Activated CD4-positive, alpha-beta T cell treated with anti-CD3 and anti-CD28 coated beads, Interleukin-2, Interleukin-4, amounts not matched to agents 100 ng/mL and 50 ng/mL, durations not matched to agents 16 hours and 8 hours (primary cell): ENCODE data around the gene SART3.
A peak's percentile ranks its signal among the peaks of the same experiment; 100 is the strongest.

Source experiments
- DNase-seq: peaks from one replicate; pipeline ENCODE4 v3.0.0-alpha.2; 2020; ENCODE audit warnings: low spot score

The SART3 gene

DNA sequence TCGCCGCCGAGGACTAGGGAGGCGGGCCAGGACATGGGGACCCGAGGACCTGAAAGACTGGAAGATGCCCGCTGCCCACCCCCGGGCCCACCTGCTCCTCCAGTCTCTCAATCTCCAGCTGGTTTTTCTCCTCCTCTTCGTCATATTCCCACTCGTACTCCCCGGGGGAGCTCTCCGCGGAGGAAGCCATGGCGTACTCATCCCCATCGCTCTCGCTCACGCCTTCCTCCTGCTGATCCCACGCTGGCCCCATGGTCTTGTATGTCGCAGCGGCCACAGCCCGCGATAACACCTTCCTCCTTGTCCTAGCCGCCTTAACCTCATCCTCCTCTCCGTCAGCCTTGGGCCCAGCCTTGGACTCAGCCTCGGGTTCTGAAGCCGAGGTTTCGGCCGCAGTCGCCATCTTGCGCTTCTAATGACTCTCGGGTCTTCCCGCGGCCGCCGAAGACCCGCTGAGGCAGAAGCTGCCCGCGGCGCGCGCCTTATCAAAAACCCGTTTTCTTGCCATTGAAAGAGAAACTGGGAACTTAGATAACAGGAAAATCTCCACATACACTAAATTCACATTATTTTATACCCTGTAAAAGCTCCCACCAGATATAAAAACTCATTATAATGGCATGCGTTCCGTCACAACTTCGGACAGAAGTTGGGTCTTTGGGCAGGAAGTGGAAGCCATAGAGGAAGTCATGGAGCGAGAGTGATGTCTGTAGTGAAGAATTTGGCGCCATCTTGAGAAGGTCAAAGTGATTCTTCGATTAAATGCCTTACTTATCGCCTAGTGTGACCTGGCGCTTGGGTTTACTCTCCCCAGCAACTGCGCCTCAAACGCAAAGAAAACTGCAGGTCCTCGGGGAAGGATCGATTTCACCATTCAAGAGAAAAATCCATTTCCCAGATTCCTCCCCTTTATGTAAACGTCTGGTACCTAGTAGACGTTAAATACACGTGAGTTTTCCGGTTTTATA, at the start of gene SART3:
Gene SART3, minus strand, starts transcription at position 422 of the 968 bp plus-strand sequence. Its CDS starts 19 bp downstream, at position 403.
- DNase-seq: peak; percentile 86

DNA sequence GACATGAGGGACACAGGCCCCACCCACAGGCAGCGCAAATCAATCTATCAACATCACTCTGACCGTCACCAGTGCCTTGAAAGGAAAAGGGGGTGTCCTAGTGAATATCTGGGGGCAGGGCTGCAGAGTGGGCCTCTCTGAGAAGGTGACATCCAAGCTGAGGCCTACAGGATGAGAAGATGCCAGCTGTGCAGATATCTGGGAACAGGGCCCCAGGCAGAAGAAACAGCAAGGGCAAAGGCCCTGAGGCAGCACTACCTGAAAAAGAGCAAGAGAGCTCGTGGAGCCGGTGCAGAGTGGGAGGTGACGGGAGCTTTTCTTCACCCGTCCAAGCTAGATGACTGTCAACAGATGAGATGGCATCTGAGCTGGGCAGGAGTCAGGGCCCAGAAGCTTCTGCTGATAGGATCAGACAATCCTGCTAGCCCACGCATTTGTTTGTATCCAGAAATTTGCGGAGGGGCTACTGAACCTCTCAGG, 49.4 kb upstream of the SART3 start:
- no peak for DNase-seq

DNA sequence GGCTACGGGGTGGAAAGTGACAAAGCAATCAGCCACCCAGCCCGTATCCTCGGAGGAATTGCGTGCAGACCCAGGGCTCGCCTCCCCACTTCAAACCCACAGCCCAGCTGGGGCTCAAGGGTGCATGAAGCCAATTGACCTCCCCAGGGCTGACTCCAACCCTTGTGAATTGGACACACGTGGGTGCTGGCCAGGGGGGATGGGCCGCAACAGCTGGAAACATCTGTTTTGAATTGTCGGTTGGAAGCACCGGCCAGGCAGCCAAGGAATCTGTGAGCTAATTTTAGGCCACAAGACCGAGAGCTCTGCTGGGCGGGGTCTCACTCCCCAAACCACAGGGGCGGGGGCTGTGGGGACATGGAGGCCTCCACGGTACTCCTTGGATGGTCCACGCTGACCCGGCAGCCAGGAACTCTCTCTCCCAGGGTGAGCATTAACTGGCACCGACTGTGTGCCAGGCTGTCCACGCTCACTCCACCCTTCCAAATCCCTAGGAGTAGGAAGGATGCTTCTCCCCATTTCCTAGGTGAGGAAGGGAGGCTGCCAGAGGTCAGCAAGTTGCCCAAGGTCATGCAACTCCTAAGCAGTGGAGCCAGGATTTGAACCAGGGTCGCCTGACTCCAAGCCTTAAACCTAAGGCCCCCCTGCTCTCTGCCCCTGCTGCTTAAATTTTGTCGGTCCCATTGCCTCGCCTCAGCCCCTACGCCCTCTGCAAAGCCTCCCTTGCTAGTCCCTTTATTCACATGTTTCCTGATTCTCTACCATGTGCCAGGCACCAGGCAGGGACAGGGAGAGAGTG, 48.8 kb upstream of the SART3 start:
- DNase-seq: no peak

DNA sequence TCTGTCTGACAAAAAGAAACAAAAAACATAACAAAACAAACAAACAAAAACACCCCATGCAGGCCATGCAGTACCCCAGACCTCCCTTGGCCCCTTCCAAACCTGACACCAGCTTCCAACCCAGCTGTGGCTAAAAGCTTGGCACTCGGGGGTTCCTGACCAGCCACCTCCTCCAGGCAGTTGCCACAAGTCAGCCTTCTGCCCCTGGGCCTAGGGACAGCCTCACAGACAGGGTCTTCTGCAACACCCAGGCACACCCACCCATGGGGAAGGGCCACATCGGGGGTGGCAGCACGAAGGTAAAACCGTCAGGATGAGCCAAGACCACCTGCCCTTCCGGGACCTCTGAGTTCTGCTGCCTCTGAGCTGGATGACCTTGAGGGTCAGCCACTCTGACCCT, 47.6 kb upstream of the SART3 start:
- DNase-seq: no peak

- DNase-seq: no peak
Observed at GRCh38 chr12:108607981-108608600, 47.1 kb upstream of the SART3 start.

DNA sequence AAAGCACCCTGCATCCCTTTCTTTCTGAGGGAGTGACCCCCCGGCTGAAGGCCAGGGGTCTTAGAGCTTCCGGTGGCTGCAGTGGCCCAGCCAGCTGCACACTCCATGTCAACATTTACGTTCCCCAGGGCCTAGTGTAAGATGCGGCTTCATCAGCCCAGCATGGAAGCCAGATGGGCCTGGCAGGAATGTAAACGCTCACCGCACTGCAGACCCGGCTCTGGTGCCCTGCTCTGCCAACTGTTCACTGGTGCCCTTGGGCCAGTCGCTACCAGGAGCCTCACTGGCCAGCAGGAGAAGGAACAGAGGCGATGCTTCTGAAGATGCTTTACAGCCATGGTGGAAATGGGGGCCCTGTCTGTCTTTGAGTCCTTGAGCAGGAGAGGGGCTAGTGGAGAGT, 45.5 kb upstream of the SART3 start:
- no peak for DNase-seq

DNA sequence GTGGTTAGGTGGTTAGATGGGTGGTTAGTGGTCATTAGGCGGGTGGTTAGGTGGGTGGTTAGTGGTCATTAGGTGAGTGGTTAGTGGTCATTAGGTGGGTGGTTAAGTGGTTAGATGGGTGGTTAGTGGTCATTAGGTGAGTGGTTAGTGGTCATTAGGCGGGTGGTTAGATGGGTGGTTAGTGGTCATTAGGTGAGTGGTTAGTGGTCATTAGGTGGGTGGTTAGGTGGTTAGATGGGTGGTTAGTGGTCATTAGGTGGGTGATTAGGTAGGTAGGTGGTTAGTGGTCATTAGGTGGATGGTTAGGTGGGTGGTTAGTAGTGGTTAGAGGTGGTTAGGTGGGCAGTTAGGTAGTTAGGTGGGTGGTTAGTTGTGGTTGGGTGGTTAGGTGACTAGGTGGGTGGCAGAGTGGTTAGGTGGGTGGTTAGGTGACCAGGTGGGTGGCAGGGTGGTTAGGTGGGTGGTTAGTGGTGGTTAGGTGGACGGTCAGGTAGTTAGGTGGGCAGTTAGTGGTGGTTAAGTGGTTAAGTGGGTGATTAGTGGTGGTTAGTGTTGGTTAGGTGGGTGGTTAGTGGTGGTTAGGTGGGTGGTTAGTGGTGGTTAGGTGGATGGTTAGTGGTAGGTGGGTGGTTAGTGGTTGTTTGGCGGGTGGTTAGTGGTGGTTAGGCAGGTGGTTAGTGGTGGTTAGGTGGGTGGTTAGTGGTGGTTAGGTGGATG, 44.9 kb upstream of the SART3 start:
- no peak for DNase-seq

GRCh38 chr12:108605000-108605689, 44.2 kb upstream of the SART3 start:
- no peak for DNase-seq

- DNase-seq: no peak
Observed at GRCh38 chr12:108604208-108604941, 43.4 kb upstream of the SART3 start.

GRCh38 chr12:108603743-108604142, 42.8 kb upstream of the SART3 start:
- DNase-seq: no peak

GRCh38 chr12:108602976-108603704, 42.2 kb upstream of the SART3 start:
- no peak for DNase-seq

DNA sequence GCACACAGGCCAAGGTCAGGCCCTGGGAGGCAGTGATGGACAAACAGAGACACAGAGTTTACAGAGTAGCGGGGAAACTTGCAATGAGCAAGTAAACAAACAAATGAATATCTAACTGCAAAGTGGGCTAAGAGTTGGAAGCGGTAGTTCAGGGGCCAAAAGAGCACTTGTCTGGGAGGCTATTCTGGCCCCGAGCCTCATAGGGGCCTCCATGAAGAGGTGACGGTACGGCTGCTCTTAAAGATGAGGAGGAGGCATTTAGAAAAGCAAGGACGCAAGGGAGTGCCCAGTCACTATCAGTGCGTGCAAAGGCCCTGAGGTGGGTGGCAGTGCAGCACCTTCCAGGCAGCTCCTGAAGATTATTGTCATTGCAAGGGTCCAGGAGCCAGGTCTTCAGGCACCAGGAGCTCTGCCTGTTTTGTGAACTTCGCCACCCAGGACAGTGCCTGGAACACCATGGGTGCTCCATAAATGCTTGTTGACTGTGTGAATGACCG, 41.3 kb upstream of the SART3 start:
- no peak for DNase-seq

- DNase-seq: no peak
Observed at GRCh38 chr12:108600702-108601007, 39.7 kb upstream of the SART3 start.

- no peak for DNase-seq
Observed at GRCh38 chr12:108599948-108600701, 39.2 kb upstream of the SART3 start.

DNA sequence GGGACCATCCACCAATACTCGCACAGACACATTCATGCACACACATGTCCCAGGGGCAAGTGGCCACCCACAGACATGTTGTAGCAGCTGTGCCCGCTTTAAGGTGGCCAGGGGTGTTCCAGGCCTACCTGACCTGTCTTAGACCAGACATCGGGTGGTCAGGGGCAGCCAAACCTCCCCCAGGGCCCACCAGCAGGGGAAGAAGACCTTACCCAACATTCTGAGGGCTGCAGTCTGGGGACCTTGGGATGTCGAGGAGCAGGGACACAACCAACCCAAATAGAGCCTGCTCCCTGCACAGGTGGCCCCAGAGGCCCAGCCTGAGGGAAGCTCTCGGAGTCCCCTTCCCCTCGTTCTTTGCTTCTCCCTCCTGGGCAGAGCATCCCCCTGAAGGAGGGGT, 38.6 kb upstream of the SART3 start:
- no peak for DNase-seq

- DNase-seq: no peak
Observed at GRCh38 chr12:108598553-108599250, 37.7 kb upstream of the SART3 start.

DNA sequence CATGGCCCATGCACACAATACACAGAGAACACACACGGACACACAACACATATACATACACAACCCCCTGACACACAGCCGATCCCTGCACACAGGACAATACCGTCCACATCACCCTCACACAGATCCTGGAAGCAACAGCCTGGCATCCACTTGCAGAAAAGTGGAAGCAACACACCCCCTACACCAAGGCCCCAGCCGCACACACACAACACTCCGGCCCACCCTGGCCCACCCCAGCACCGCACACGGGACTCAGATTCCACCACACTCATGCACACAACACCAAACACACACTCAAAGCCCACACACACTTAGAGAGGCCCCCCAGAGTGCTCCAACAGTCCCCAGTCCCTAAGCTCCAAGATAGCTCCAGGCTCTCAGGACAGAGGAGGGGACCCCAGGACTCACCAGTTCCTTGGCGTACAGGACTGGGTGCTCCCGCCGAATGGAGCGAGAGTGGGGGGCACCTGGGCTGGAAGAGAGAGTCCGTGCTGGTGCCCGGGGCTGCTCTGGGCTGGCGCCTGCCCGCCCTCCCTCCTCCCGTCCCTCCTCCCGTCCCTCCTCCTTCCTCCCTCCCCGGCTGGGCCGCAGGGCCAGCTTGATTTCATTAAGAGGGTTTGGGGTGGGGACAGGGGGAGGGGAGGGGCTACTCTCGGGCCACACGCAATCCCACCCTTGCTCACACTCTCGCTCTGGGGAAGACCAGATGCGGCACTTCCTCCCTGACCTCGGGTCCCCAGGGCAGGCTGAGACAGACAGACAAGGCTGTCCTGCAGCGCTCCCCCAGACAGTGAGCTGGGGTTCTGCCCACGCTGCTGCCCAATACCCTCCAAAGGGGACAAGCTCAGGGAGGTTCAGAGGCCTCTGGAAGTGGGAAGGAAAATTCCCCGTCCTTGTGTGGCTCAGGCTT, 36.8 kb upstream of the SART3 start, which contains the start of gene TMEM119:
Gene TMEM119, minus strand, starts transcription at position 526 of the 913 bp plus-strand sequence. CDS start 5,701 bp downstream, outside the sequence.
- DNase-seq: no peak
